ENCODE measurements around the gene PSD4.

PSD4 gene

DNA sequence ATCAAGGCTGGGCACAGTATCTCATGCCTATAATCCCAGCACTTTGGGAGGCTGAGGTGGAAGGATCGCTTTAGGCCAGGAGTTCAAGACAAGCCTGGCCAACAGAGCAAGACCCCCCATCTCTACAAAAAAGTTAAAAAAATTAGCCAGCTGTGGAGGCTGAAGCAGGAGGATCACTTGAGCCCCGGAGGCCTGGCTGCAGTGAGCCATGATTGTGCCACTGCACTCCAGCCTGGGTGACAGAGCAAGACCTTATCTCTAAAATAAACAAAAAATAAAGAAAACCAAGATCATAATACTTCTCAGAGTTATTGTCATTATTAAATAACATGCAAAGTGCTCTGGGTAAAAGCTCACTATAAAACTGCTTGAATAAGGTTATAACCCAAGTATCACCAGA, 31.5 kb upstream of the PSD4 start:
- no peak for DNase-seq (ENCODE audit: low read depth in 1 of 2, low spot score in 1 of 2)

- DNase-seq (ENCODE audit: low read depth in 1 of 2, low spot score in 1 of 2) = no peak
Observed at GRCh38 chr2:113144259-113144658, 29.5 kb upstream of the PSD4 start.

GRCh38 chr2:113148606-113149552, 24.9 kb upstream of the PSD4 start:
- no peak for DNase-seq (ENCODE audit: low read depth in 1 of 2, low spot score in 1 of 2)

DNA sequence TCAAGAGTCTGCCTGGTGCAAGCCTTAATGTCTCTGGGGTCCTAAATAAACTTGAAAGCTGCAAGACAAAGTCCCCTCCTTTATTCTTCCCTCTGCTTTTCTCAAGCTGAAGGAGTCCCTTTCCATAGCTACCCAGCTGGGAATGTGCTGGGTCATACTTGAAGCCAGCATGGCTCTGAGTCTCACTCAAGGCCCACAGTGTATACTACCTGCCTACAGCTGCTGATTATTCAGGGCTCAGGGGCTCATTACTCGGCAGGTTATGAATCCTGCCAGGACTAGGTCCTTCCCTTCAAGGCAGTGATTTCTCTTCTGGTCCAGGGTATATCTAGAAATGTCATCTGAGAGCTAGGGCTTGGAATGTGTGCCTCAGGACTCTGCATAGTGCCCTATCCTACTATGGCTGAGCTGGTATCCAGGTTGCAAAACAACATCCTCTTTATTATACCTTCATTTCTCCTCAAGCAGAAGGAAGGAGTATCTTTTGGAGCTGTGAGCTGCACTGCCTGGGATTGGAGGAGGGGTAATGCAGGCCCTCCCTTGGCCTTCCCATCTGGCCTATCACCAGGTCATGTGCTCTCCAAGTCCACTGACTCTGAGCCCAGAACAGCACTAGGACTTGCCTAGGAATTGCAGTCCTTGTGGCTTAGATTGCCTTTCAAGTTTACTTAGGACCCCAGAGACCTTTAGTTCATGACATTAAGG, 24.1 kb upstream of the PSD4 start:
- no peak for DNase-seq (ENCODE audit: low read depth in 1 of 2, low spot score in 1 of 2)

GRCh38 chr2:113150258-113150601, 23.5 kb upstream of the PSD4 start:
- DNase-seq (ENCODE audit: low read depth in 1 of 2, low spot score in 1 of 2) = no peak

DNA sequence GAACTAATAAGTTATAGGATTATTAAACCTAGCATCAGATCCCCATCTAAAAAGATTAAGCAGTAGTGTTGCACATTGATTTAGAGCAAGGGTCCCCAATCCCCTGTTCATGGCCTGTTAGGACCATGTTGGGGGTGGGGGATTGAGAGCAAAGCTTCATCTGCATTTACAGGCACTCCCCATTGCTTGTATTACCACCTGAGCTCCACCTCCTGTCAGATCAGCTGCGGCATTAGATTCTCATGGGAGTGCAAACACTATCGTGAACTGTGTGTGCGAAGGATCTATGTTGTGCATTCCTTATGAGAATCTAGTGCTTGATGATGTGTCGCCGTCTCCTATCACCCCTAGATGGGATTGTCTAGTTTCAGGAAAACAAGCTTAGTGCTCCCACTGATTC, 18.4 kb upstream of the PSD4 start:
- no peak for DNase-seq (ENCODE audit: low read depth in 1 of 2, low spot score in 1 of 2)

- DNase-seq (ENCODE audit: low read depth in 1 of 2, low spot score in 1 of 2) = no peak
Observed at GRCh38 chr2:113156278-113157117, 17.3 kb upstream of the PSD4 start.

DNA sequence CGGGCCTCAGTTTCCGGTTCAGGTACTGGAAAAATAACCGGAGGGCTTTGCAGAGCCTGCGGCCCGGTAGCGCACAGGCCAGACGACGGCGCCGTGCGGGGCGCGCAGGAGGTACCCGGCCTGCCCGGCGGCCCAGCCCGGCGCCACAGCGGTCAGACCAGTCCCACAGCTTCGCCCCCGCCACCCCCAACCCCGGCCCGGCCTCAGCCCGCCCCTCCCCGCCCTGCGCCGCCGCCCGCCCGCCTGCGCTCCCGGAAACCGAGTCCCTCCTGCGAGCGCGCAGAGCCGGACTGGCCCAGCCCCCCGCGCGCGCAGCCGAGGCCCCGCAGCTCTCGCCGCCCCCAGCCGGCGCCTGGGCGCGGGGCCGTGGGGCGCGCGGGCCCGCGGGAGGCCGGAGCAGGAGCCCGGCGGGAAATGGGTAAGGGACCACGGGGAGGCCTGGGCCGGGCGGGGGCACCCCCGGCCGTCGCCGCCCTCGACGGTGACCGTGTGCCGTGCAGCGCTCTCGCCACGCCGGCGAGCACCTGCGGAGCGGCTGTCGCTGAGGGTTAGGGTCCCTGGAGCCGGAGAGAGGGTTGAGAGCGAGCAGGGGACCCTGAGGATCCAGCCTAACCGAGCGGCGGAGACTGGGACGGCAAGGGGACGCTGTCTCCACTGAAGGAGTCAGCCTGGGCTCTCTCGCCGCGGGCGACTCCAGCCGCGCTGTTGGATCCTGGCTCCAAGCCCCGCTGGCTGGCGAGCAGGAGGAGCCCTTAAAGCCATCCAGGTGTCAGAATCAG, 16.5 kb upstream of the PSD4 start:
- DNase-seq (ENCODE audit: low read depth in 1 of 2, low spot score in 1 of 2) = no peak

DNA sequence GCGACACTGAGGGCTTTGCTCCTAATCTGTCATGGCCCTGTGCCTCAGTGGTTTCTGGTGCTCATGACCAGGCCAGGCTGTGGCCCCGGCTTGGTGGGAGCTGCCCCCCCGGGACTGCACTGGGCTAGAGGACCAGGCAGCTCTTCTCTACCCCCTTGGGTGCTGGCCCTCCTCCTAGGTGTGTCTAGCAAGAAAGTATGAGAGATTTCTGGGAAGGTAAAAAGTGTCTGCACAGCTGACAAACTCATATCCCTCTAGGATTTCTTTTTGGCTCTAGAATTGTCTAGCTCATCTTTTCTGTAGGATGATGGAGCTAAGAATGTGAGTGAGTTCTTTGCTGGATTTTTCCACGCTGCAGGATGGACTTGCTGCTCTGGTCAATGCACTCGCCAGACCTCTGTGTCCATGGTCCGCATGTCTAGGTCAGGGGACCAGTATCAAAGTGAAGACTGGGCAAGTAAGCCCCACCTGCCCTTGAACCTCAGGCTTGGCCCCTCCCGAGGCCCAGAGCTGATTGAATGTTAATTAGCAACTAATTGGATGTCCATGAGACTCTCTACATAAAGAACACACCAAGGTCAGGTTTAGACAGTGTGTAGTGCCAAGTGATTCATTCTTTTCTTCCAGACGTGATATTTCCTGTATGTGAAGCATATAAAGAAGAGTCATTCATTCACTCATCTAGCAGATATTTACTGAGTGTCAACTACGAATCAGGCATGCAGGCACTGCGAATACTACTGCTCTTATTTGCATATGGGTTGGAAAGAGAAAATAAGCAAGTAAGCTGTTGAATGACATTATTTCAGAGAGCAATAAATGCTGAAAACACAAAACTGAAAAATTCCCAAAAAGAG, 15.6 kb upstream of the PSD4 start:
- DNase-seq (ENCODE audit: low read depth in 1 of 2, low spot score in 1 of 2) = no peak

- DNase-seq (ENCODE audit: low read depth in 1 of 2, low spot score in 1 of 2) = no peak
Observed at GRCh38 chr2:113158884-113159553, 14.8 kb upstream of the PSD4 start.

DNA sequence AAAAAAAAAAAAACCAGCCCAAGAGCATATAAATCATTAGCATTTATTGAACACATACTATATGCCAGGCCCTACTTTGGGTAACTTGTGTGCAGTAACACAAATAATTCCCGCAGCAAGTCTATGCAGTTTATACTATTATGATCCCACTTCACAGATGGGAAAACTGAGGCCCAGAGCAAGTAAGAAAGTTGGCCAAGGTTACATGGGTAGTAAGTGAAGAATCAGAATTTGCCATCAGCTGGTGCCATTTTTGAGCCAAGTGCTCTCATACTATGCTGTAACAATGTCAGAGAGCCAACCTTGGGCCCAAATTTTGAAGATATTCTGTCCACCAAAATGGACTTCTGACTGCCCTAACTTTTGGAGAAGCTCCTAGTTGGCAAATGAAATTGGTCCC, 13.5 kb upstream of the PSD4 start:
- DNase-seq (ENCODE audit: low read depth in 1 of 2, low spot score in 1 of 2) = no peak

DNA sequence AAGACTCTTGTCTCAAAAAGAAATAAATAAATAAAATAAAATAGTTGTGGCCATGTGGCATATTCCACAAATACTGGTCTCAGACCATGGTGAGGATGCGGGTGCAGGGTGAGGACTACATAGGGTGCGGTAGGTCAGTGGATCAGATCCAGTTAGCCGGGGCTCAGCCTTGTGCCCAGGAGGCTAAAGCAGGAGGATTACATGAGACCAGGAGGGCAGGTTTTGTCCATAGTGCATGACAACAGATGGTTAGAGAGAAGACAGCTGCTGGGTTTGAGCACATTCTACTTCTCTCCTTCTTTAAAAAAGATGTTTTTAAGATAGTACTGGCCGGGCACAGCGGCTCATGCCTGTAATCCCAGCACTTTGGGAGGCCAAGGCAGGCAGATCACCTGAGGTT, 12.8 kb upstream of the PSD4 start:
- DNase-seq (ENCODE audit: low read depth in 1 of 2, low spot score in 1 of 2) = no peak

GRCh38 chr2:113162173-113162572, 11.6 kb upstream of the PSD4 start:
- no peak for DNase-seq (ENCODE audit: low read depth in 1 of 2, low spot score in 1 of 2)

GRCh38 chr2:113162869-113163268, 10.9 kb upstream of the PSD4 start:
- DNase-seq (ENCODE audit: low read depth in 1 of 2, low spot score in 1 of 2) = no peak

DNA sequence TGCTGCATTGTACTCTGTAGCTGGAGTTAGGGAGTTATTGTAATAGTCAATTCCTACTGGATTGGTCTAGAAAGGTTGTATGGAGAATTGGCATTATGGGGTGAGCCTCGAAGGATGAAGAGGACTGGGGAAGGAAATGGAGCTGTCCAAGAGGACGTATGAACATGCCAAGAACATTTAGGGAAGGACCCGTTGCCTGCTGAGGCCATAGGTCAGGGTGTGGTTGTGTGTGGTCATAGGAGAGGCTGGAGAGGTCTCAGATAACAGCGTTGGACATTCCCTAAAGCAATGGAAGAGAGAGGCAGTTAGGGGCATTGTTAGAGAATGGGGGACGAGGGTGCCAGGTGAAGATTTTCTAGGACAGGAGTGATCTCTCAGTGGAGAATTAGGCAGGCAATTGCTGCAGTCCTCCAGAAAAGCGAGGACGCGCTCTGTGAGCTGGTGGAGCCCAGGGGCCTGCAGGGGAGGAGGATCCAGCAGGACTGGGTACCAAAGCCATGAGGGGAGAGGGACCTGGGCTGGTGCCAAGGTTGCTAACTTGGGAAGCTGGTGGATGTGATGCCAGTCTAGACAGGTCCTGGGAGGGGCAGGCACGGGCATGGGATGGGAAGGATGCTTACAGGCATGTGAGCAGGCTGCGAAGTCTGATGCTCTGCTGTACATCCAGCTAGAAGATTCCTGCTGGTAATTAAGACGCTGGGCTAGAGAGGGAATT, 9.4 kb upstream of the PSD4 start:
- no peak for DNase-seq (ENCODE audit: low read depth in 1 of 2, low spot score in 1 of 2)

DNA sequence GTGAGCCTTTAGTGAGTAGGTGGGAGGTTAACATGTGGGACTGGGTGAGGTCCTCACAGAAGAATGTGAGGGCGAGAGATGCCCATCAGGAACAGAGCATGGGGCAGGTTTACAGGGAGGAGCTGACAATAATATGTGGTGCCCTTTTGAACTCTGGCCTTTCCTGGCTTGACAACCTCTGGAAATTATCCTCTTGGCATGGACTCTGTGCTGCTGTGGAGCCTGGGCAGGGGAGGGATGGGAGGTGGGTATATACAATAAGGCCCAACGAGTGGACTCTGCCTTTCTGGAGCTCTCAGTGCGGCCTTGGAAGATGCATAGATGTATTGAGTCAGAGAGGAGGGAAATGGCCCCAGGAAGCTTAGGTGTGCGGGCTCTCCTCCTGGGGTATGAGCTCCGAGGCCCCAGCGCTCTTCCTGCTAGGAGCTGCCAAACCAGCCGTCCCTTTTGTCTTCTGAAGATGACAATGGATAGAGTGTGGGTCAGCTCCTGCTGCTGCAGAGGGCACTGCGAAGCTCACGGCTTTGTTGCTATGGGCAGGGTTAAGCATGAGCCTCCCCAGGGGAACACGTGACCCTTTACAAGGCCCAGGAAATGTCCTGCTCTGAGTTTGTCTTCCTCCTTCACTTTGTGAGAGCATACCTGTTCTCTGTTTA, 8.7 kb upstream of the PSD4 start:
- no peak for DNase-seq (ENCODE audit: low read depth in 1 of 2, low spot score in 1 of 2)

DNA sequence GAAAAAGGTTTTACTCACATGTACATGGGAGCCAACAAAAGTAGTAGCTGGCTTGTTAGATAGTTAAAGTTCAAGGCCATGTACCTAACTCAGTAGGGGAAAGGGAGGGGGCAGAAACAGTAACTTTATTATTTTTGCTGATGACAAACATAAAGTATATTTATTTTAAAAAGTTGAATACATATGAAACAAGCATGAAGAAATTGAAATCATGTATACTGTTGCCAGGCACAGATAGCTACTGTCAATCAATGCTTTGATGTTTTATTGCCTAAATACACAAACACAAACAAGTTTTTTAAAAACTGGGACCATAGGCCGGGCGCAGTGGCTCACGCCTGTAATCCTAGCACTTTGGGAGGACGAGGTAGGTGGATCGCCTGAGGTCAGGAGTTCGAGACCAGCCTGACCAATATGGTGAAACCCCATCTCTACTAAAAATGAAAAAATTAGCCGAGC, 7.6 kb upstream of the PSD4 start:
- no peak for DNase-seq (ENCODE audit: low read depth in 1 of 2, low spot score in 1 of 2)
